Cardiac muscle cell (in vitro differentiated cells and primary cell): ENCODE data around the gene ITGB7. TPM values are rescaled to one million over a fixed set of nuclear protein-coding genes. Genes with fewer than 3 reads are reported as not detected.

Experiments
- DNase-seq, 2 donors: peaks; one replicate each; pipeline versions ENCODE4 v3.0.0 to v3.0.0-alpha.2; 2010 to 2017; ENCODE audit warnings: low read depth in 1 of 2, low spot score in 1 of 2
- H3K27ac ChIP-seq: fragments of 200-600 bp; sonication (generic); 2 replicates; pipeline ENCODE4 v1.5.1; 2016
- H3K27me3 ChIP-seq: fragments of 200-600 bp; sonication (generic); 2 replicates; pipeline ENCODE4 v1.6.0; 2016; ENCODE audit warnings: control low read depth
- H3K36me3 ChIP-seq: fragments of 200-600 bp; sonication (generic); 2 replicates; pipeline ENCODE4 v1.5.1; 2016; ENCODE audit warnings: control low read depth
- H3K4me1 ChIP-seq: fragments of 200-600 bp; sonication (generic); 2 replicates; pipeline ENCODE4 v1.8.1; 2017; ENCODE audit warnings: low read depth, mild to moderate bottlenecking, mixed run types
- H3K4me3 ChIP-seq: fragments of 200-600 bp; sonication (generic); 2 replicates; pipeline ENCODE4 v1.5.1; 2016; ENCODE audit warnings: mild to moderate bottlenecking
- H3K9me3 ChIP-seq: fragments of 200-600 bp; sonication (generic); 2 replicates; pipeline ENCODE4 v1.5.1; 2017; ENCODE audit warnings: low read depth, mild to moderate bottlenecking, control low read depth
- polyA plus RNA-seq: library from polyadenylated mRNA; unstranded; fragments of >200 nt; fragmentation: Nextera tagmentation; extraction: Ambion mirVana; gene quantifications from 2 replicates; pipeline ENCODE4 v1.2.1, GENCODE V29; 2016
- total RNA-seq: library from RNA; depleted of rRNA; stranded (reverse); fragments of >200 nt; gene quantifications from 2 replicates; pipeline ENCODE4 v1.2.3, GENCODE V29; 2016
- TF ChIP-seq, protein P1 (sequence below): IDR thresholded peaks from 2 replicates; pipeline ENCODE4 v1.5.1; 2012; ENCODE audit warnings: low read depth, mild to moderate bottlenecking, low read length

Gene ITGB7
- total and polyA plus RNA-seq, 2 experiments from 2014 or later, result 0.55 to 1.1 TPM

DNA sequence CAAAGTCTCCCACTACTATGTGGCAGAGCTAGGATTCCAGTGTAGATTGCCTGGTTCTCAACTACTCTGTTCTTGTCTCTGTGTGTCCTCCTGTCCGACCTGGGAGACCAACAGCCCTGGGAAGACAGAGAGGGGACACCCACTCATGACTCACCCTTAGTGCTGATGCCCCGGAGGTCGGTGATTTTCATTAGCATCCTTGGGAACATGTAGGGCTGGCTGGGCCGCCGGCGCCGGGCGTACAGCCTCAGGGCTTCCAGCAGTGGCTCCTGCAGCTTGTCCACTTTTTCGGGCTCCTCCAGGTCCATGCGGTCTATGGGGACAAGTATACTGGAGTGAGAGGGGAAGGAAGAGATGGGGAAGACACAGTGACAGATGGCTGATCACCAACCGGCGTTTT lies 5.9 kb upstream of the ITGB7 start:
- no peaks in the 10 kb centered on the region for H3K4me1 ChIP-seq
- H3K4me3 ChIP-seq, result no peak overlapping the region
- H3K9me3 ChIP-seq, result no peaks in the 10 kb centered on the region
- no peaks in the 10 kb centered on the region for H3K27me3 ChIP-seq
- no peak overlapping the region for H3K27ac ChIP-seq
- H3K36me3 ChIP-seq, result peaks cover 4% of the 10 kb centered on the region
- TF ChIP-seq, protein P1, sequence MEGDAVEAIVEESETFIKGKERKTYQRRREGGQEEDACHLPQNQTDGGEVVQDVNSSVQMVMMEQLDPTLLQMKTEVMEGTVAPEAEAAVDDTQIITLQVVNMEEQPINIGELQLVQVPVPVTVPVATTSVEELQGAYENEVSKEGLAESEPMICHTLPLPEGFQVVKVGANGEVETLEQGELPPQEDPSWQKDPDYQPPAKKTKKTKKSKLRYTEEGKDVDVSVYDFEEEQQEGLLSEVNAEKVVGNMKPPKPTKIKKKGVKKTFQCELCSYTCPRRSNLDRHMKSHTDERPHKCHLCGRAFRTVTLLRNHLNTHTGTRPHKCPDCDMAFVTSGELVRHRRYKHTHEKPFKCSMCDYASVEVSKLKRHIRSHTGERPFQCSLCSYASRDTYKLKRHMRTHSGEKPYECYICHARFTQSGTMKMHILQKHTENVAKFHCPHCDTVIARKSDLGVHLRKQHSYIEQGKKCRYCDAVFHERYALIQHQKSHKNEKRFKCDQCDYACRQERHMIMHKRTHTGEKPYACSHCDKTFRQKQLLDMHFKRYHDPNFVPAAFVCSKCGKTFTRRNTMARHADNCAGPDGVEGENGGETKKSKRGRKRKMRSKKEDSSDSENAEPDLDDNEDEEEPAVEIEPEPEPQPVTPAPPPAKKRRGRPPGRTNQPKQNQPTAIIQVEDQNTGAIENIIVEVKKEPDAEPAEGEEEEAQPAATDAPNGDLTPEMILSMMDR, result no peak
- DNase-seq, result no peak

DNA sequence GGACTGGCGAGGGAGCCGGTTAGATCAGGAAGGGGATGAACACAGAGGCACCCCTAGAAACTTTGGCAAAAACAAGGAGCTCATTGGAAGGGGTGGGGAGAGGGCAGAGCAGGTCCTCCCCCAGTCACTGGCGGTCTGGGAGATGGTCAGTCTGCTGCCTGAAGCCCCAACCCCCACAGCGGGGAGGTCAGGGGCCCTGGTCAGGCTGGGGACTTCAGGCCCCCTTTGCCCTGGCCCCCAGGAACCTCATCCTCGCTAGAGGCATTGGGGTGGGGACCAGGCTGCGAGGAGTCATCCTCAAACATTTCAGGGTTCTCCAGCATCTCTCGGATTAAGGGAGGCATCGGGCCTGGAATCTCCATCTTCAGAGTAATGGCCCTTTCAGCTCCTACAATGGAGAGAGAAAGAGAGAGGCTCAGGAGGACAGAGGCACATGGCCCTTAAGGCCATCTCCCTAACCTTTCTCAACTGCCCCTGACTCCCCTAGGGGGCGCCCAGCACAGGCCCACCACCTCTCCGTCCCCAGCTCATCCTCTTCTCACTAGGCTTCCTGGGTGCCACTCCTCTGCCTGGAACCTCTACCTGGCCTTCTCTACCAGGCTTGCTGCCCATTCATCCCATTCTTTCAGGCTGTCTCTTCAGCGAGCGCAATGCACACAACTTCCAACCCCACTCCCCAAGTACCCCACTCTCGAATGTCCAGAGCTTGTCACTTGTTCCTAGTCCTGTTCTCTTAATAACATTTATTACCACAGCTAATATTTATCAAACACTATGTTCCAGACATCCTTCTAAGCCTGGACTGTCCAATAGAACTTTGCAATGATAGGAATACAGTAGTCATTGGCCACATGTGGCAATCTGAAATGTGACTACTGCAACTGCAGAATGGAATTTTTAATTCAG lies 4.7 kb upstream of the ITGB7 start:
- no peaks in the 10 kb centered on the region for H3K27me3 ChIP-seq
- no peaks in the 10 kb centered on the region for H3K9me3 ChIP-seq
- H3K36me3 ChIP-seq, result peaks cover 4% of the 10 kb centered on the region
- H3K4me1 ChIP-seq, result no peaks in the 10 kb centered on the region
- no peak overlapping the region for H3K4me3 ChIP-seq
- DNase-seq, result no peak
- H3K27ac ChIP-seq, result no peak overlapping the region
- TF ChIP-seq, protein P1, result peak; percentile 33

DNA sequence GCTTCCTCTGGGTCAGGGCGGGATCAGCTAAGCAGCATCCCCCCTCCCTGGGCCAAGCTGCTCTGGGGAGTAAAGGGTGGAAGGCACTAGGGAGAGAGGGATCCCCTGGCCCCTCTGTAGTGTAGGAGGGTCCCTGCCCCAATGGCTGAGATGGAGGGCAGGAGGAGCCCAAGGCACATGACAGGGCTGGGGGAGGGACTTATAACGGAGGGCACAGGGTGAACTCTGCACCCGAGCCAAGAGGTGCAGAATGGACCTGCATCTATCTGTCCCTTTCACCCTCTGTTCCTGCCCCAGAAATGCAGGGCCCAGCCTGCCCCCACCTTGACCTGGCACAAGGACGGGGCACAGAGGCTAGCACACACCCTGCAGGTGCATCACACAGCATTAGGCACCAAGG lies 3.8 kb upstream of the ITGB7 start:
- Histone ChIP-seq H3K4me1 (no peaks in the 10 kb centered on the region), H3K27me3 (no peaks in the 10 kb centered on the region), H3K9me3 (no peaks in the 10 kb centered on the region), H3K4me3 (no peak overlapping the region), H3K27ac (no peak overlapping the region), H3K36me3 (peaks cover 4% of the 10 kb centered on the region)
- TF ChIP-seq, protein P1, result no peak
- no peak for DNase-seq

DNA sequence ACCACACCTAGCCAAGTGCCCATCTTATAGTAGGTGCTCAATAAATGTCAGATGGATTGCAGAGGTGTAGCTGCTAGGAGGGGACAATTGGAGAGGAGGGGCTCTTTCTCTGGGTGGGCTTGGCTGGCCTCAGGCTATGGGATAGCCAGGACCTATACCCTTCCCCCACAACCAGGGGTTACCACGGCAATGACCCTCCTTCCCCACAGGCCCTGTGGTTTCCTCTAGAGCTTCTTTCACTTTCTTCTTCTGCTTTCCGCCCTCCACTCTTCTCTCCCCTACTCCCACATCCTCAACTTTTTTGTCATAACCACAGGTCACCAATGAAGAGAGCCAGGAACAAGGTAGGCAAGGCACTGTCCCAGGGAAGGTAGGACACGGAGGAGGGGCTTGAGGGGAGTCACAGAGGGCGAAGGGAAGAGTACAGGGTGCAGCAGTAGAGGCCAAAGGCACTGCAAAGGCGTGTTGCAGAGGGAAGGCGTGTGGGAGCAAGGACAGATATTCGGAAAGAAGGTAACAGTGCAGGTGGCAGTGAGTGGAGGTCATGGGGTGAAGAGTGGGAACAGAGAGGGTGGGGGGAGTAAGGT lies 1.9 kb upstream of the ITGB7 start:
- no peaks in the 10 kb centered on the region for H3K9me3 ChIP-seq
- DNase-seq, result no peak
- H3K4me3 ChIP-seq, result no peak overlapping the region
- H3K4me1 ChIP-seq, result no peaks in the 10 kb centered on the region
- H3K27ac ChIP-seq, result no peak overlapping the region
- TF ChIP-seq, protein P1, result no peak
- H3K27me3 ChIP-seq, result no peaks in the 10 kb centered on the region
- H3K36me3 ChIP-seq, result peaks cover 4% of the 10 kb centered on the region

DNA sequence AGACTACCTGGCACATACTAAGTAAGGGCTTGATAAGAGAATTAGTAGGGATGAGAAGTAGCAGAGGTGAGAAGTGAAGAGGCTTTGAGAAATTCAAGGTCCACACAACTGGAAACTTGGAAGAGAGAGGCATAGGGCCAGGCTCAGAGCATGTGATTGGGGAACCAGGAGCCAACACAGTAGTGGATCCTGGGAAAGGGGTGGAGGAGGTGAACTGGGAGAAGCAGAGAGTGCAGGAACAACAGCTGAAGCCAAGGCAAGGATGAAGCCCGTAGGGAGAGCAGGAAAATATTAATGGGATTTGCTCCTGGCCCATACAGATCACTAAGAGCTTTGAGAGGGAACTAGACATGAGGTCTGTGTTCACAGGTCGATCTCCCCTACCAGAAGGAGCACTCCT lies 1.4 kb upstream of the ITGB7 start:
- no peaks in the 10 kb centered on the region for H3K9me3 ChIP-seq
- no peak overlapping the region for H3K27ac ChIP-seq
- peaks cover 4% of the 10 kb centered on the region for H3K36me3 ChIP-seq
- no peak overlapping the region for H3K4me3 ChIP-seq
- TF ChIP-seq, protein P1, result no peak
- no peaks in the 10 kb centered on the region for H3K27me3 ChIP-seq
- no peak for DNase-seq
- H3K4me1 ChIP-seq, result no peaks in the 10 kb centered on the region
